ENCODE measurements around the gene SYNCRIP. TPM values are rescaled to one million over a fixed set of nuclear protein-coding genes. Genes with fewer than 3 reads are reported as not detected.

Gene SYNCRIP
- total and polyA plus RNA-seq, 2 donors from 2014 or later, result 26.5 to 109 TPM

DNA sequence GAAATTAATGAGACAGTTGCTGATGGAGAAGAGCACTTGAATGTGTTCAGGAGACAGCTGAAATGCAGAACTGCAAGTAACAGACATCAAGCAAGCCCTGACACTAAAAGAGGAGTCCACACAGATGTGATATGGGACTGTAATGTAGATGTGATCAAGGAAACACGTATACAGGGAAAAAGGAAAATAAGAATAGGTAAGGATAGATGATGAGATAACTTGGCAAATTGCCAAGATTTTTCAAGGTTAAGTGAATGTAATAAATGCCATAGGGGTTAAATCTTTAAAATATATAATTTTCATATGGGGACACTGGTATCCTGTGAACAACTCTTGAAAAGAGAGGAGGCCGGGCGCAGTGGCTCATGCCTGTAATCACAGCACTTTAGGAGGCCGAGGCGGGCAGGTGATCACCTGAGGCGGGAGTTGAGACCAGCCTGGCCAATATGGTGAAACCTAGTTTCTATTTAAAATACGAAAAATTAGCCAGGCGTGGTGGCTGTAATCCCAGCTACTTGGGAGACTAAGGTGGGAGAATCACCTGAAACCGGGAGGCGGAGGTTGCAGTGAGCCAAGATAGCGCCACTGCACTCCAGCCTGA is 41.9 kb downstream of the SYNCRIP start:
- no peak overlapping the region for H3K9ac ChIP-seq (ENCODE audit: low read length in 3 of 3)
- intact Hi-C loops (cut with DNase I), result no loop called here
- H3K36me3 ChIP-seq (ENCODE audit: control insufficient read depth in 2 of 3, insufficient read depth in 3 of 3, low read length in 3 of 3), result no peaks in the 10 kb centered on the region
- DNase-seq (no peak), FAIRE-seq (no peak)
- H3K4me3 ChIP-seq (ENCODE audit: low read length in 3 of 3), result no peak overlapping the region
- no peaks in the 10 kb centered on the region for H3K9me3 ChIP-seq (ENCODE audit: control insufficient read depth in 2 of 3, insufficient read depth in 1 of 3, low read length in 3 of 3)
- no peak for TF ChIP-seq CTCF (IDR thresholded peaks at IDR 0.05; ENCODE audit: borderline replicate concordance, extremely low read depth, insufficient read depth)
- H3K27ac ChIP-seq (ENCODE audit: low read depth in 2 of 2, low read length in 2 of 2), result no peak overlapping the region
- H3K27me3 ChIP-seq (ENCODE audit: control insufficient read depth, insufficient read depth, low read length), result no peaks in the 10 kb centered on the region
- H3K4me1 ChIP-seq (ENCODE audit: control insufficient read depth in 2 of 3, insufficient read depth in 2 of 3, low read depth in 1 of 3, low read length in 3 of 3), result no peaks in the 10 kb centered on the region

DNA sequence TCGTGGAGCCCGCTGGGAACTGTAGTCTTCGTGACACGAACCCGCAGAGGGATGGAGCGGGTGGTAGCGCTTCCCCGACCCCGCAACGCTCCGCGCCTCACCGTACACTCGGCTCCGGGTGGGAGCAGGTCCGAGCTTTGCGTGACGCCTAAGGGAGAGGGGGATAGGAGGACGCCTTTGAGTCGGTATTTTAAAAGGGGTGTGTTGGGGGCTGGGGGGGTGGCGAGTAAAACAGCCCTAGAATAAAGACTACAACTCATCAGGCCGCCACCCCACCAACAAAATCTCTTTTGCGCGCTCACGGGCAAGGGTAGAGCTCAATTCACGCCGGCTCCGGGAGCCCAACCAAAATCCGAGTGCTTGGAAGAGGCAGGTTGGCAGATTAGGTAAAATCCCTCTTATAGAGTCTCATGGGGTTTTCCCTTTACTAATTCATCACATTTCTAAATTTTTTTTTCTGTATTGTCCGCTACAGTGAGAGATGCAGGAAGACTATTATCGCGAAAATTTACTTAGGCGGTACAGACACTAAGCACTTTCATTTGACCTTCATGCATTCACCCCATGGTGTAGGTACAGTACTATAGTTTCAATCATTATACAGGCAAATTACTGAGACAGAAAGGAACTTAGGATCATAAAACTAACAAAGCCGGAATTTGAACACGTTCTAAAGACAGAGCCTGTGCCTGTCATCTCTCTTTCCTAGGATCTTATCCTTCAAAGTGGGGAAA is 48.3 kb downstream of the SYNCRIP start:
- FAIRE-seq, result no peak
- TF ChIP-seq CTCF (IDR thresholded peaks at IDR 0.05; ENCODE audit: borderline replicate concordance, extremely low read depth, insufficient read depth), result no peak
- H3K27ac ChIP-seq (ENCODE audit: low read depth in 2 of 2, low read length in 2 of 2), result peak overlapping the region; percentile 95
- H3K9me3 ChIP-seq (ENCODE audit: control insufficient read depth in 2 of 3, insufficient read depth in 1 of 3, low read length in 3 of 3), result no peaks in the 10 kb centered on the region
- H3K9ac ChIP-seq (ENCODE audit: low read length in 3 of 3), result peak overlapping the region; percentile 18 to 92 (median 87)
- H3K4me1 ChIP-seq (ENCODE audit: control insufficient read depth in 2 of 3, insufficient read depth in 2 of 3, low read depth in 1 of 3, low read length in 3 of 3), result peaks cover 0 to 7% (median 0%) of the 10 kb centered on the region in 3 donors
- no peaks in the 10 kb centered on the region for H3K27me3 ChIP-seq (ENCODE audit: control insufficient read depth, insufficient read depth, low read length)
- H3K4me3 ChIP-seq (ENCODE audit: low read length in 3 of 3), result peak overlapping the region; percentile 94 to 97 (median 96)
- intact Hi-C loops (cut with DNase I), result no loop called here
- peak in 2 of 5 donors; percentile 28 to 48 for DNase-seq
- H3K36me3 ChIP-seq (ENCODE audit: control insufficient read depth in 2 of 3, insufficient read depth in 3 of 3, low read length in 3 of 3), result no peaks in the 10 kb centered on the region

DNA sequence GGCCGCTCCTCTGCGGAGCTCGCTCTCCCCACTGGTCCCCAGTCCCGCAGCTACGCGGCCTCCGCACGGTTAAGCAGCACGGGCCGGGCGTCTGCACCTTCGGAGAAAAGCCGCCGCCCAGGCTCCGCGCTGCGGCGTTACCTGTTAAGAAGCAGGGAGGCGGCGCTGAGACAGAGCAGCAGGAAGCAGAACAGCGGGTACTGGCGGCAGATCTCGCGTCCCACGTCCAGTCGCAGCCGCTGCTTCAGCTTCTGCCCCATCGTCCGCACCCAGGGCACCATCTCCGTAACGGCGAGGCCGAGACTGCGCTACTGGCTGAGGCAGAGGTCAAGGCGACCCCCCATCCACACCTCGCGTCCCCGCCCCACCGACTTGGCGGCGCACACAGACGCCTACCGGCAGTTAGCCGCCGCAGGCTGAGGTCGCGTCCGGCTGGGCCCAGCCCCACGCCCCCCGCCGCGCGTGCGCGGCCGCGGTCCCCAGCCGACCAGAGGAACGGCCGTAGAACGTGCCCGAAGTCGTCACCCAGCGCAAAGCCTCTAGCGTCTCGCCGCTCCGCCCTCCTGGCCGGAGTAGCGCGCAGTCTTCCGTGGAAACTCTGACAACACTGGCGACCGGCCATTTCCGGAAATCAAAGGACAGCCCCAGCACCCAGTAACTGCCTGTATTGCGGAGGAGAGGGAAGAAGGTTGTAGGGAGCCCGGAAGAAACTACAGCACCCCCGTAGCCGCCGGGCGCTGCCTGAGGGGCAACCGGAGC is 49.1 kb downstream of the SYNCRIP start, which contains the start of gene SNX14:
TSS of gene SNX14 (minus strand) at position 421 of the 759 bp plus-strand sequence. CDS start at position 281, 140 bp downstream.
- no peak for TF ChIP-seq CTCF (IDR thresholded peaks at IDR 0.05; ENCODE audit: borderline replicate concordance, extremely low read depth, insufficient read depth)
- no peak for FAIRE-seq
- Histone ChIP-seq H3K36me3 (ENCODE audit: control insufficient read depth in 2 of 3, insufficient read depth in 3 of 3, low read length in 3 of 3) (no peaks in the 10 kb centered on the region), H3K9me3 (ENCODE audit: control insufficient read depth in 2 of 3, insufficient read depth in 1 of 3, low read length in 3 of 3) (no peaks in the 10 kb centered on the region), H3K9ac (ENCODE audit: low read length in 3 of 3) (peak within 1 kb of the TSS; percentile 76 to 92 (median 87)), H3K4me3 (ENCODE audit: low read length in 3 of 3) (peak within 1 kb of the TSS; percentile 94 to 97 (median 96)), H3K4me1 (ENCODE audit: control insufficient read depth in 2 of 3, insufficient read depth in 2 of 3, low read depth in 1 of 3, low read length in 3 of 3) (peaks cover 0 to 7% (median 0%) of the 10 kb centered on the region in 3 donors), H3K27me3 (ENCODE audit: control insufficient read depth, insufficient read depth, low read length) (no peaks in the 10 kb centered on the region), H3K27ac (ENCODE audit: low read depth in 2 of 2, low read length in 2 of 2) (peak within 1 kb of the TSS; percentile 95)
- DNase-seq, result peak; percentile 92 to 98 (median 95)
- intact Hi-C loops (cut with DNase I), result no loop called here
